Neural progenitor cell (in vitro differentiated cells): ENCODE results near the gene SLC25A4.

Experiments
- EZH2 ChIP-seq: fragments of 200-600 bp; sonication (generic); IDR thresholded peaks from 2 replicates; pipeline ENCODE4 v1.6.1; 2017; ENCODE audit warnings: antibody characterized with exemption, mild to moderate bottlenecking, moderate library complexity
- EZH2phosphoT487 ChIP-seq: fragments of 200-600 bp; sonication (generic); IDR thresholded peaks from 2 replicates; pipeline ENCODE4 v1.6.1; 2017; ENCODE audit warnings: antibody characterized with exemption
- TF ChIP-seq, protein P1 (sequence below): fragments of 200-600 bp; sonication (generic); IDR thresholded peaks from 2 replicates; pipeline ENCODE4 v1.5.1; 2017; ENCODE audit warnings: antibody characterized with exemption, mild to moderate bottlenecking

GRCh38 chr4:185192059-185192458 lies 49.0 kb downstream of the SLC25A4 start:
- TF ChIP-seq, protein P1, sequence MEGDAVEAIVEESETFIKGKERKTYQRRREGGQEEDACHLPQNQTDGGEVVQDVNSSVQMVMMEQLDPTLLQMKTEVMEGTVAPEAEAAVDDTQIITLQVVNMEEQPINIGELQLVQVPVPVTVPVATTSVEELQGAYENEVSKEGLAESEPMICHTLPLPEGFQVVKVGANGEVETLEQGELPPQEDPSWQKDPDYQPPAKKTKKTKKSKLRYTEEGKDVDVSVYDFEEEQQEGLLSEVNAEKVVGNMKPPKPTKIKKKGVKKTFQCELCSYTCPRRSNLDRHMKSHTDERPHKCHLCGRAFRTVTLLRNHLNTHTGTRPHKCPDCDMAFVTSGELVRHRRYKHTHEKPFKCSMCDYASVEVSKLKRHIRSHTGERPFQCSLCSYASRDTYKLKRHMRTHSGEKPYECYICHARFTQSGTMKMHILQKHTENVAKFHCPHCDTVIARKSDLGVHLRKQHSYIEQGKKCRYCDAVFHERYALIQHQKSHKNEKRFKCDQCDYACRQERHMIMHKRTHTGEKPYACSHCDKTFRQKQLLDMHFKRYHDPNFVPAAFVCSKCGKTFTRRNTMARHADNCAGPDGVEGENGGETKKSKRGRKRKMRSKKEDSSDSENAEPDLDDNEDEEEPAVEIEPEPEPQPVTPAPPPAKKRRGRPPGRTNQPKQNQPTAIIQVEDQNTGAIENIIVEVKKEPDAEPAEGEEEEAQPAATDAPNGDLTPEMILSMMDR: no peak
- no peak for TF ChIP-seq EZH2phosphoT487
- no peak for TF ChIP-seq EZH2
